H9 (cell line): ENCODE results near the gene PHC3. TPM values are rescaled to one million over a fixed set of nuclear protein-coding genes. Genes with fewer than 3 reads are reported as not detected.
A peak's percentile ranks its signal among the peaks of the same experiment; 100 is the strongest.

Source experiments
- DNase-seq: peaks from one replicate; pipeline ENCODE4 v3.0.0-alpha.2; 2017
- H2AFZ ChIP-seq: one replicate; pipeline ENCODE4 v1.6.1; 2013; ENCODE audit warnings: mild to moderate bottlenecking, low read length, control low read depth, moderate library complexity
- H2AK5ac ChIP-seq: 2 replicates; pipeline ENCODE4 v1.6.1; 2013; ENCODE audit warnings: low read length, control low read depth, mixed read lengths; ENCODE audit not compliant: insufficient read length
- H2BK120ac ChIP-seq: one replicate; pipeline ENCODE4 v1.6.1; 2013; ENCODE audit warnings: low read depth, mild to moderate bottlenecking, low read length, control low read depth, inconsistent platforms; ENCODE audit not compliant: poor library complexity, severe bottlenecking
- H2BK12ac ChIP-seq: 2 replicates; pipeline ENCODE4 v1.6.1; 2013; ENCODE audit warnings: low read length, control low read depth, mixed read lengths, low read depth; ENCODE audit not compliant: insufficient read length
- H2BK15ac ChIP-seq: 2 replicates; pipeline ENCODE4 v1.6.1; 2013; ENCODE audit warnings: low read depth, low read length, control low read depth
- H2BK20ac ChIP-seq: one replicate; pipeline ENCODE4 v1.6.1; 2013; ENCODE audit warnings: low read depth, mild to moderate bottlenecking, low read length, control low read depth, inconsistent platforms; ENCODE audit not compliant: poor library complexity, severe bottlenecking
- H2BK5ac ChIP-seq: 2 replicates; pipeline ENCODE4 v1.6.1; 2013; ENCODE audit warnings: low read length, control low read depth, mixed read lengths; ENCODE audit not compliant: insufficient read length
- H3K14ac ChIP-seq: 2 replicates; pipeline ENCODE4 v1.6.1; 2013; ENCODE audit warnings: low read length, control low read depth; ENCODE audit not compliant: insufficient read depth
- H3K18ac ChIP-seq: 2 replicates; pipeline ENCODE4 v1.6.1; 2013; ENCODE audit warnings: low read depth, mild to moderate bottlenecking, mixed read lengths, low read length, control low read depth; ENCODE audit not compliant: insufficient read length
- H3K23ac ChIP-seq: 2 replicates; pipeline ENCODE4 v1.6.1; 2013; ENCODE audit warnings: low read length, control low read depth, mixed read lengths, low read depth; ENCODE audit not compliant: insufficient read length
- H3K23me2 ChIP-seq: 2 replicates; pipeline ENCODE4 v1.6.1; 2013; ENCODE audit warnings: low read depth, mild to moderate bottlenecking, mixed read lengths, low read length, control low read depth; ENCODE audit not compliant: insufficient read length, poor library complexity, severe bottlenecking
- H3K27ac ChIP-seq: 2 replicates; pipeline ENCODE4 v1.5.1; 2013; ENCODE audit warnings: low read length, control low read depth, mixed read lengths, low read depth; ENCODE audit not compliant: insufficient read length
- H3K27me3 ChIP-seq: 2 replicates; pipeline ENCODE4 v1.6.1; 2013; ENCODE audit warnings: low read length, control low read depth, inconsistent platforms; ENCODE audit not compliant: insufficient read depth
- H3K4ac ChIP-seq: 2 replicates; pipeline ENCODE4 v1.6.1; 2013; ENCODE audit warnings: low read depth, mild to moderate bottlenecking, control low read depth, inconsistent platforms, low read length, moderate library complexity
- H3K4me1 ChIP-seq: 2 replicates; pipeline ENCODE4 v1.6.1; 2013; ENCODE audit warnings: low read length, control low read depth, inconsistent platforms; ENCODE audit not compliant: insufficient read depth
- H3K4me2 ChIP-seq: 2 replicates; pipeline ENCODE4 v1.6.1; 2013; ENCODE audit warnings: low read length, control low read depth, mixed read lengths; ENCODE audit not compliant: insufficient read length, insufficient read depth
- H3K56ac ChIP-seq: 2 replicates; pipeline ENCODE4 v1.6.1; 2013; ENCODE audit warnings: low read depth, mild to moderate bottlenecking, mixed read lengths, low read length, control low read depth; ENCODE audit not compliant: insufficient read length
- H3K79me1 ChIP-seq: 2 replicates; pipeline ENCODE4 v1.6.1; 2013; ENCODE audit warnings: low read depth, mild to moderate bottlenecking, moderate library complexity, low read length, control low read depth, inconsistent platforms; ENCODE audit not compliant: insufficient read depth, poor library complexity, severe bottlenecking
- H3K79me2 ChIP-seq: 2 replicates; pipeline ENCODE4 v1.6.1; 2013; ENCODE audit warnings: low read length, control low read depth, inconsistent platforms; ENCODE audit not compliant: insufficient read depth
- H3K9ac ChIP-seq: 2 replicates; pipeline ENCODE4 v1.6.1; 2013; ENCODE audit warnings: low read length, control low read depth, mixed read lengths; ENCODE audit not compliant: insufficient read length; ENCODE audit errors: extremely low read depth
- H3K9me3 ChIP-seq: one replicate; pipeline ENCODE4 v1.6.1; 2013; ENCODE audit warnings: low read depth, low read length, inconsistent platforms; ENCODE audit not compliant: control insufficient read depth
- H3T11ph ChIP-seq: one replicate; pipeline ENCODE4 v1.6.1; 2013; ENCODE audit warnings: mild to moderate bottlenecking, low read length, control low read depth, inconsistent platforms
- H4K20me1 ChIP-seq: one replicate; pipeline ENCODE4 v1.6.1; 2013; ENCODE audit not compliant: control insufficient read depth, insufficient read length, insufficient read depth
- H4K5ac ChIP-seq: 2 replicates; pipeline ENCODE4 v1.6.1; 2013; ENCODE audit warnings: low read depth, mild to moderate bottlenecking, mixed read lengths, low read length, control low read depth; ENCODE audit not compliant: insufficient read length
- H4K8ac ChIP-seq: replicated peaks from 2 replicates; pipeline ENCODE4 v1.6.1; 2013; ENCODE audit warnings: low read length, control low read depth, mixed read lengths, low read depth; ENCODE audit not compliant: insufficient read length
- H4K91ac ChIP-seq: 2 replicates; pipeline ENCODE4 v1.6.1; 2013; ENCODE audit warnings: low read depth, mild to moderate bottlenecking, moderate library complexity, mixed read lengths, low read length, control low read depth; ENCODE audit not compliant: insufficient read length
- H3K27ac Mint-ChIP-seq, 3 experiments: 2 replicates in 2 of 3; 3 replicates in 1 of 3; pipeline ENCODE4 v1.8.0; 2020 to 2021; ENCODE audit warnings: mixed read lengths in 3 of 3, mild to moderate bottlenecking in 1 of 3, moderate library complexity in 1 of 3
- H3K27me3 Mint-ChIP-seq: 2 replicates; pipeline ENCODE4 v1.8.0; 2021; ENCODE audit warnings: low read depth, mild to moderate bottlenecking, moderate library complexity, mixed read lengths
- H3K36me3 Mint-ChIP-seq, 3 experiments: 2 replicates in 2 of 3; 3 replicates in 1 of 3; pipeline ENCODE4 v1.8.0; 2020 to 2021; ENCODE audit warnings: low read depth in 3 of 3, mixed read lengths in 3 of 3; ENCODE audit not compliant: insufficient read depth in 1 of 3
- H3K4me1 Mint-ChIP-seq, 2 experiments: 2 replicates each; pipeline ENCODE4 v1.8.0; 2020; ENCODE audit warnings: mixed read lengths in 2 of 2
- H3K4me3 Mint-ChIP-seq, 2 experiments: 2 replicates in 1 of 2; 3 replicates in 1 of 2; pipeline ENCODE4 v1.8.0; 2020 to 2021; ENCODE audit warnings: mild to moderate bottlenecking in 2 of 2, mixed read lengths in 2 of 2, moderate library complexity in 1 of 2
- H3K9me3 Mint-ChIP-seq, 2 experiments: 2 replicates in 1 of 2; 3 replicates in 1 of 2; pipeline ENCODE4 v1.8.0; 2020; ENCODE audit warnings: mild to moderate bottlenecking in 2 of 2, mixed read lengths in 2 of 2, moderate library complexity in 1 of 2
- WGBS: extraction: QIAGEN DNeasy Blood & Tissue Kit; methylation state at CpG from one replicate; pipeline ENCODE4 v1.1.7; 2013; ENCODE audit warnings: missing lambda C conversion rate, low lambda C conversion rate, mixed read lengths; ENCODE audit not compliant: insufficient read length; ENCODE audit errors: extremely low coverage; 5-methylcytosine and 5-hydroxymethylcytosine counted together
- total RNA-seq: library from RNA; stranded (reverse); gene quantifications from 2 replicates; pipeline ENCODE4 v1.2.1, GENCODE V29; 2021
- TF ChIP-seq, protein P1 (sequence below): fragments of 200-600 bp; sonication (generic); conservative IDR thresholded peaks from 3 replicates; pipeline ENCODE4 v1.8.0; 2021; ENCODE audit warnings: antibody characterized with exemption, mild to moderate bottlenecking

The PHC3 gene
- total RNA-seq, 1 experiment from 2014 or later: 26.4 TPM

DNA sequence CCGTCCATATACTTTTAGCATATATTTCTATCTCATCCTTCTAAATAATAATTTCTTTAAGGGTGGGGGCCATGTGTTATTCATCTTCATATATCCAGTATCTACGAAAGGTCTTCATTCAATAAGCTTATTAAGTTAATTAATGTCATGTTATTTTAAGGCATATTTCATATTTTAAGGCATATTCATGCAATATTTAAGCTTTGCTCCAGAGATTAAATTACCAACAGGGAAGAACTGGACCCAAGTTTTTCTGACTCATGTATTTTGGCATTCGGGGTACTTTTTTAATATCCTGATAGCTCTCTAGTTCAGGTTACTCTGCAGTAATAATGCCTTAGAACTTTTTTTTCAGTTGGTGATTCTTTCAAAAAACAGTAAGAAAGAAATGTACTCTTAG, 27.4 kb downstream of the PHC3 start:
- Mint-ChIP-seq H3K4me3 (no peak overlapping the region), H3K4me1 (peaks cover 10 to 14% of the 10 kb centered on the region in 2 experiments), H3K9me3 (no peaks in the 10 kb centered on the region), H3K27ac (no peak overlapping the region), H3K36me3 (peaks cover 8 to 16% (median 13%) of the 10 kb centered on the region in 3 experiments; a peak in 6 of 7 replicates), H3K27me3 (no peaks in the 10 kb centered on the region)
- H2AFZ ChIP-seq: no peak overlapping the region
- H3K4me2 ChIP-seq: no peak overlapping the region
- H3K4ac ChIP-seq: no peak overlapping the region
- WGBS: no CpG with 5 or more reads among the region's 3 CpGs
- no peaks in the 10 kb centered on the region for H4K20me1 ChIP-seq
- H3K56ac ChIP-seq: no peak overlapping the region
- TF ChIP-seq, protein P1, sequence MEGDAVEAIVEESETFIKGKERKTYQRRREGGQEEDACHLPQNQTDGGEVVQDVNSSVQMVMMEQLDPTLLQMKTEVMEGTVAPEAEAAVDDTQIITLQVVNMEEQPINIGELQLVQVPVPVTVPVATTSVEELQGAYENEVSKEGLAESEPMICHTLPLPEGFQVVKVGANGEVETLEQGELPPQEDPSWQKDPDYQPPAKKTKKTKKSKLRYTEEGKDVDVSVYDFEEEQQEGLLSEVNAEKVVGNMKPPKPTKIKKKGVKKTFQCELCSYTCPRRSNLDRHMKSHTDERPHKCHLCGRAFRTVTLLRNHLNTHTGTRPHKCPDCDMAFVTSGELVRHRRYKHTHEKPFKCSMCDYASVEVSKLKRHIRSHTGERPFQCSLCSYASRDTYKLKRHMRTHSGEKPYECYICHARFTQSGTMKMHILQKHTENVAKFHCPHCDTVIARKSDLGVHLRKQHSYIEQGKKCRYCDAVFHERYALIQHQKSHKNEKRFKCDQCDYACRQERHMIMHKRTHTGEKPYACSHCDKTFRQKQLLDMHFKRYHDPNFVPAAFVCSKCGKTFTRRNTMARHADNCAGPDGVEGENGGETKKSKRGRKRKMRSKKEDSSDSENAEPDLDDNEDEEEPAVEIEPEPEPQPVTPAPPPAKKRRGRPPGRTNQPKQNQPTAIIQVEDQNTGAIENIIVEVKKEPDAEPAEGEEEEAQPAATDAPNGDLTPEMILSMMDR: no peak
- H4K91ac ChIP-seq: no peak overlapping the region
- no peak overlapping the region for H2AK5ac ChIP-seq
- no peak overlapping the region for H2BK120ac ChIP-seq
- peak overlapping the region; percentile 84 for H4K8ac ChIP-seq
- H3K79me1 ChIP-seq: peaks cover 9% of the 10 kb centered on the region
- H3K23me2 ChIP-seq: no peaks in the 10 kb centered on the region
- no peaks in the 10 kb centered on the region for H3K4me1 ChIP-seq
- no peak overlapping the region for H3K14ac ChIP-seq
- no peak overlapping the region for H3T11ph ChIP-seq
- no peaks in the 10 kb centered on the region for H3K27me3 ChIP-seq
- peaks cover 2% of the 10 kb centered on the region; the same call in 1 of the 2 replicates for H3K79me2 ChIP-seq
- H2BK20ac ChIP-seq: no peak overlapping the region
- no peak overlapping the region for H2BK5ac ChIP-seq
- no peak overlapping the region for H2BK15ac ChIP-seq
- H3K18ac ChIP-seq: no peak overlapping the region
- no peaks in the 10 kb centered on the region for H3K9me3 ChIP-seq
- no peak overlapping the region for H2BK12ac ChIP-seq
- DNase-seq: no peak
- no peak overlapping the region for H4K5ac ChIP-seq
- H3K23ac ChIP-seq: no peak overlapping the region
- no peak overlapping the region for H3K27ac ChIP-seq
- H3K9ac ChIP-seq: no peak overlapping the region
